ENCODE data around the gene ARHGEF4.
A peak's percentile ranks its signal among the peaks of the same experiment; 100 is the strongest.

ARHGEF4 gene

DNA sequence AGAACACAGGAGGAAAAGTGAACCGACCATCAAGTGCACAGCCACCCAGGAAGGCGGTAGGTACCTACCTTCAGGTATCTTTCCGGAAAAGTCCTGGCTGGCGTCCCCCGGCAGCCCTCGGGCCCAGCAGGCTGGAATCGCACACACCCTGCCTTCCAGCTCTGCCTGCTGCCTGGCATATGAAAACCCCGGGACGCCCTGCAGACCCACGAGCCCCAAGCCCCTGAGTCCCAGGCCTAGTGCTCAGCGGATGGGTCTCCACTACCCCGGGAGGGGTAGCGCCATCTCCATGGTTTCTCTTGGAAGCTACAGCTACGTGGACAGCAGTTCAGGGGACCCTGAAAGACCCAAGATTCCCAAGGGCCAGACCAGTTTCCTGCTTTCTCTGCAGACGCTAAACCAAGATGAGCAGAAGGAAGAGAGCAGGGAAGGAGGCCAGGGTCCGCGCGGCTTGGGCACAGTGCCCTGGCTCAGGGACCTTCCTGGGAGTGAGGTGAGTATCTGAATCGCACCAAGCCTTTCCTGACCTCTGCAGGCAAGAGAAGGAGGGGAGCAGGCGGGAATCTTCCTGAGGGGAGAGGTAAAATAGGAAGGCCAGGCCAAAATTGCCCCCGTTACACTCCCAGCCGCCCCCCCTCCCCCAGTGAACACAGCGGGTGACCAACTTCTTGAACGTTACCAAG is 80.4 kb downstream of the ARHGEF4 start:
- no peak for DNase-seq (ENCODE audit: low read depth)

DNA sequence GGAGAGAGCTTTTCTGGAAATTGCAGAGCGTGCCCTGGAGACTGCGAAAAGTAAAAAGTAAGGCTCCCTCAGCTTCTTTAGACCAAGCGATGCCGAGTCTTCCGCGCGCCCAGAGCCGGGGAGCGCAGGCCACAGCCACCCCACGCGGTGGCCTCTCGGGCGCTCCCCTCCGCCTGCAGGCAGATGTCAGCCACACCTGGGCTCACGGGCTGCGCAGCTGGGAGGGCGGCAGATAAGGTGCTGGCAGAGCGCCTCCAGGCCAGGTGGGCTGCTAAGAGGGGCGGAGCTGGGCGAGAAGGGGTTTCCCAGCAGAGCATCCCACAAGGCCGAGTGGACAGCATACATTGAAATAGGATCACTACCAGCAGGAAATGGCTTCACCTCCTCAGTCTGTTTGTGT is 81.7 kb downstream of the ARHGEF4 start:
- DNase-seq (ENCODE audit: low read depth), result no peak

DNA sequence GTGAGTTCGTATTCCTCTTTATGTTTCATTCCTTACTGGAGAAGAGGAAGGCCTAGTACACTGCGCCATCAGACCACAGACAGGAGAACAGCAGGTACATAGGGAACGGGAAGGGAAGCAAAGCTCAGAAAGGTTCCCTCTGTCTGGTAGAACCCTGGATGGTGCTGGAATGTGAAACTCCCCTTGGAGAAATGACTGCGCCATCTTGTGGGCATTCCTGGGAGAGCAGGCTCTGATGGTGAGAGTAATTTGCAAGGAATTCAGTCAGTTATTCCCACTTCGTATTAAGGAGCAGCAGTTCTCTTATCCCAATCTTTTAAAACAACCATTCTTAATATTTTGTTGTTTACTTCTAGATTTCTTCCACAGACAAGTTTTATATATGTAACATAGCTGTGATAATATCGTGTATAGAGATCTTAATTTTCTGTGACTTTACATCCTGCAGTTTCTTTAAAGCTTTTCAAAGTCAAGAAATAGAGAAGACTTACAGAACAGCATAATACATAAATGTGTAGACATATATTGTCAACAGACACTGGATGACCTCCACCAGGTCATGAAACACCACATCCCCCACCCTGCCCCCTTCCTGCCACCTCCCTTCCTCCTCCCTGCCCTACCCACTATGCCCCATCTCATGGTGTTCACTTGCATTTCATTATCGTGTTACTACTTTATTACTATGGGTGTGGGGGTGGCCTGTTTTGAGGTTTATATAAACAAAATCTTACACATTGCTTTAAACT is 83.9 kb downstream of the ARHGEF4 start:
- peak; percentile 27 for DNase-seq (ENCODE audit: low read depth)

DNA sequence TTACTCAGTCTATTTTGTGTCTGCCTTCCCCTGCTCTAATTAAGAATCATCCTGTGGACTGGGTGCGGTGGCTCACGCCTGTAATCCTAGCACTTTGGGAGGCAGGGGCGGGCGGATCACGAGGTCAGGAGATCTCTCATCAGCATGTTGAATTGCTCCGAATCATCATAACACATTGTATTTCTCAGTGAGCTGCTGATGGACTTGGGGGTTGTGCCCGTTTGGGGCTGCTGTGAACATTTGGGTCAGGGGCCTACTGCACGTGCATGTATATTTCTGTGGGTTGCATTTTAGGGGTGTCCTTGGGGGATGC is 84.4 kb downstream of the ARHGEF4 start:
- no peak for DNase-seq (ENCODE audit: low read depth)

DNA sequence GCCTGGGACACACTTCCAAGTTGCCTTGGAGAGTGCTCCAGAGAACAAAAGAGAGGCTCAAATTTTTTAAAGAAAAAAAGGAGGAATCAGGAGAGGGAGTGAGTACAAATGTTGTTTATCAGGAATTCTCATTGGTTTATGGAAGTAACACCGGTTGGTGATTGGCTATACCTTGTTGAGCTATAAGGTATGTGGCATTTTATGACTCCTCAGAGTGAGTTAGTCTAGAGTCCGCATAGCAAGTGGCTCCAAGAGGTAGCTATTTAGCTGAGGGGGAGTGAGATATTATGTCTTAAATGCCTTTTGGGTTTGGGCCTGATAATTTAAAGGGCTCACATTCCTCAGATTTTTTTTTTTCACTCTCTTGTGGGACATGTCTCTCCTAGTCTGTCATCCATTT is 85.7 kb downstream of the ARHGEF4 start:
- DNase-seq (ENCODE audit: low read depth), result no peak

DNA sequence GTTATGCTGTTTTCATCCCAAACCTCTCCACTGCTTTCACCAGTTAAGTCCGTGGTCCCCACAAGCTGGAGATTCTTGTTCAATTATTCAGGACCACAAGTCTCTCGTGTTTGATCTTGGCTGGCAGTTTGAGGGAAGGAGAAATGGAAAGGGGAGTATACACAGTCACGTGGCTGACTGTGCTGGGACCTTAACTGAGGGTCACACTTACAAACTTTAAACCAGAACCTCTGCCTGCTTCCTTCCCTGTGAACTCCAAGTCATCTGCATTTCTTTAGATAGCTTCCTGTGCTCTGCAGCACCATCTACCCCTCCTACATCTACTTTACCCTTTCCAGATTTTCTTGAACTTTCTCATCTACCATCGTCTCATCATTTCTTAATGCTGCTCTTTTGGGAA is 91.7 kb downstream of the ARHGEF4 start:
- DNase-seq (ENCODE audit: low read depth), result no peak

DNA sequence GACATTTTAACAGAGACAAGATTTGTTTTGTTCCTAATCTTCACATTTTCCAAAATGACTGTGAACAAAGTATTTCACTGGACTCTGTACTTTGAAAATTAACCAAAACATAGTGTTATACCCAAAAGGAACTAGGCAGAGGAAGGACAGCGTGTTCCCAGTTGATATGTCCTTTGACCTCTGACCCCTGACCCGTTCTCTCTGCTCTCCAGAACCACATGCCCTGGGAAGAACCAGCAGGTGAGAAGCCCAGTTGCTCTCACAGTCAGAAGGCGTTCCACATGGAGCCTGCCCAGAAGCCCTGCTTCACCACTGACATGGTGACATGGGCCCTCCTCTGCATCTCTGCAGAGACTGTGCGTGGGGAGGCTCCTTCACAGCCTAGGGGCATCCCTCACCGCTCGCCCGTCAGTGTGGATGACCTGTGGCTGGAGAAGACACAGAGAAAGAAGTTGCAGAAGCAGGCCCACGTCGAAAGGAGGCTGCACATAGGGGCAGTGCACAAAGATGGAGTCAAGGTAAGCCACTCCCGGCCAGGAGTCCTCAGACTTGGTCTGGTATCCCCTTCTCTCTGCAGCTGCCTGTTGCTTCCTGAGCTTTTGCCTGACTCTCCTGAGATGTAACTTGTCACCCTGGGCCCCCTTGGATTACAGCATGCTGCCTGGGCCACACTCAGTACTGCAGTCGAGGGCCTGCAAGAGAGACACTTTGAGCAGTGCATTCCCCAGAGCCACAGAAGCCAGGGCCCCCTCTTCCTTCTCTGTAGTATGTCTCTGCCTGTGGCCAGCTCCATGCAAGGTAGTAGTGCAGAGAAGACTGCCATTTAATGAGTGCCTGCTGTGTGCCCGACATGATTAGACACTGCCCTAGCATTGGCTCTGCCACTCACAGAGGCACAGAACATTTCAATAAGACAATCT is 94.3 kb downstream of the ARHGEF4 start:
- DNase-seq (ENCODE audit: low read depth), result no peak

DNA sequence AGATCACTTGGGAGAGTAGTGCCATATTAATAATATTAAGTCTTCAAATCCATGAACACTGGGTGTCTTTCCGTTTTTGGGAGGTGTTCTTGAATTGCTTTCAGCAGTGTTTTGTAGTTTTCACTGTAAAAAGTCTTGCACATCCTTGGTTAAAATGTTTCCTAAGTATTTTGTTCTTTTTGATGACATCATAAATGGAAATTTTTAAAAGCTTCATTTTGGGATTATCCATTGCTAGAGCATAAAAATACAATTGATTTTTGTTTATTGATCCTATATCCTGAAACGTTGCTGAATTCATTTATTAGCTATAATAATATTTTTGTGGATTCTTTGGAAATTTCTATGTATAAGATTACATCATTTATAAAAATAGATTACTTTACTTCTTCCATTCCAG is 96.8 kb downstream of the ARHGEF4 start:
- no peak for DNase-seq (ENCODE audit: low read depth)

DNA sequence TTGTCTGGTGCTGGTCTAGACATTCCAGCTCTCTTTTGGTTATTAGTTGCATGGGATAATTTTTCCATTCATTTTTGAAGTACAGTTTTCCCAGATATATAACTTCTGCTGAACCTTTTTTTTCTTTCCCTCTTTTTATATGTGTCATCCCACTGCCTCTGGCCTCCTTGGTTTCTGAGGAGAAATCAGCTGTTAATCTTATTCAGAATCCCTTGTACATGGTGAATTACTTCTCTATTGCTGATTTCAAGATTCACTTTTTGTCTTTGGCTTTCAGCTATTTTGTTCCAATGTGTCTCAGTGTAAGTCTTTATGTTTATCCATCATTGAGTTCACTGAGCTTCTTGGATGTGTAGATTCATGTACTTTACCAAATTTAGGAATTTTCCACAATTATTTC is 99.7 kb downstream of the ARHGEF4 start:
- DNase-seq (ENCODE audit: low read depth), result no peak

DNA sequence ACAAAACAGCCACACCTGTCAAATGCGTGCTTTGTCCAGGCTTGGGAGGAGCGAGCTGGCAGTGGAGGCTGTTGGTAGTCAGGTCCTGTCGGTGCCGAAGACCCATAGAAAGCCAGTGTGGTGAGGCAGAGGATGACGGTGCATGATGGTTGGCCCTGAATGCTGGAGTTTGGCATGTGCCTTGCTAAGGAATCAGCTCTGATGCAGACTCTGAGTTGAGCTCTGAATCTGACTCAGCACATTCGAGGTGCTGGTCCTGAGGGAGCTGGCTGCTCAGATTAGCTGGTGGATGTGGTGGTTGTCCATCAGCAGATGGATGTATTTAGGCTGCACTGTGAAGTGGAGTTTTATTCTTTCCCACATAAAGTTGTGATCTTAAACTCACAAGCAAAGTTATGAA is 111.3 kb downstream of the ARHGEF4 start:
- DNase-seq (ENCODE audit: low read depth), result no peak

DNA sequence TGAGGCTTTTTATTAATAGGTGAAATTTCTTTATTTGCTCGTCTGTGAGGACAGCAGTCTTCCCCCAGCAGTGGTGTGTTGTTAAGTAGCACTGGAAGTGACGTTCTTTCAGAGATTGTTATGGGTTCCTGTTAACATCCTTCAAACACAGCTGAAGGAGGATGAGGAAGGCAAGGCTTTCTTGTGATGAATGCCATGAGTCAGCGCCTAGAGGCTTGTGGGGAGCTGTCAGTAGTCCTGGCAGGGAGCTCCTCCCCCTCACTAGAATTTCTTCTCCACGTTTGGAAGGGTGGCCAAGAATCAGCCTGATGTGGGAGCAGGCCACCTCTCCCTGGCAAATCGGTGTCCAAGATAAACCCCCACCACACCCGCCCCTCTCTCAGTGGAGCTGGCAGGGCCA is 113.2 kb downstream of the ARHGEF4 start:
- no peak for DNase-seq (ENCODE audit: low read depth)

DNA sequence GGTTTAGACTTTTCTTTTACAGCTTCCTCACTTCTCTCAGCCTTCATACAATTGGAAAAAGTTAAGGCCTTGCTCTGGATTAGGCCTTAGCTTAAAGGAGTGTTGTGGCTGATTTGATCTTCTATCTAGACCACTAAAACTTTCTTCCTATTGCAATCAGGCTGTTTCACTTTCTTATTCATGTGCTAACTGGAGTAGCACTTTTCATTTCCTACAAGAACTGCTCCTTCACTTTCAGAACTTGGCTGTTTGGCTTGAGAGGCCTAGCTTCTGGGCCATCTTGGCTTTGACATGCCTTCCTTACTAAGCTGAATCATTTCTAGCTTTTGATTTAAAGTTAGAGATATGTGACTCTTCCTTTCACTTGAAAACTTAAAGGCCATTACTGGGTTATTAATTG is 114.3 kb downstream of the ARHGEF4 start:
- no peak for DNase-seq (ENCODE audit: low read depth)

DNA sequence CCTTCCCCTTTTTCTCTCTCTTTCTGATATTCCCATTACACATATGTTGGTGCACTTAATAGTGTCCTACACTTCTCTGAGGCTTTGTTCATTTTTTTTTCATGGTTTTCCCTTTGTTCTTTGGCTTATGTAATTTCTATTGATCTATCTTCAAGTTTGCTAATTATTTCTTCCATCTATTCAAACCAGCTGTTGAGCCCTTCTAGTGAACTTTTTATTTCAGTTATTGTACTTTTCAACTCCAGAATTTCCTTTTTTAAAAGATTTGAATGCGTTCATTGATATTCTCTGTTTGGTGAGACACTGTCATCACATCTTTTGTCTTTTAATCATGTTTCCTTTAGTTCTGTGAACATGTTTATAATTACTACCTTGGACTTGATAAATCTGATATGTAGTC is 118.2 kb downstream of the ARHGEF4 start:
- DNase-seq (ENCODE audit: low read depth), result no peak

DNA sequence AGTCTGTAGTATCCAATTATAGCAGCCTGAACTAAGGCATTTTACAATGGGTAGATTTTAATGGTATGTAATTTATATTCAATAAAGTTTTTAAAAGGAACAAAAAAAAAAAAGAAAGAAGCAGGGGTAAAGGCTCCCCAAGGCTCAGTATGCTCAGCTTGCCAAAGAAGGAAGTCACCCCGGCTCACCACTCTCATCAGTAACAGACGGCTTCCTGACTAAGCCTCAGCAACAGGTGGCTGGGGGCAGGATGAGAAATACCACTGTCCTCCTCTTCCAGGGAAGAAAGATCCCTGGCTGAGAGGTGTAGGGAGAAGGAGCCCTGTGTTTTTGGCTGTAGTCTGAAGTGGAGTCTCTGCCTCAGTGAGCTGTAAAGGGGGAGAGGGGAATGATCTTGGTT is 121.2 kb downstream of the ARHGEF4 start:
- DNase-seq (ENCODE audit: low read depth), result no peak

DNA sequence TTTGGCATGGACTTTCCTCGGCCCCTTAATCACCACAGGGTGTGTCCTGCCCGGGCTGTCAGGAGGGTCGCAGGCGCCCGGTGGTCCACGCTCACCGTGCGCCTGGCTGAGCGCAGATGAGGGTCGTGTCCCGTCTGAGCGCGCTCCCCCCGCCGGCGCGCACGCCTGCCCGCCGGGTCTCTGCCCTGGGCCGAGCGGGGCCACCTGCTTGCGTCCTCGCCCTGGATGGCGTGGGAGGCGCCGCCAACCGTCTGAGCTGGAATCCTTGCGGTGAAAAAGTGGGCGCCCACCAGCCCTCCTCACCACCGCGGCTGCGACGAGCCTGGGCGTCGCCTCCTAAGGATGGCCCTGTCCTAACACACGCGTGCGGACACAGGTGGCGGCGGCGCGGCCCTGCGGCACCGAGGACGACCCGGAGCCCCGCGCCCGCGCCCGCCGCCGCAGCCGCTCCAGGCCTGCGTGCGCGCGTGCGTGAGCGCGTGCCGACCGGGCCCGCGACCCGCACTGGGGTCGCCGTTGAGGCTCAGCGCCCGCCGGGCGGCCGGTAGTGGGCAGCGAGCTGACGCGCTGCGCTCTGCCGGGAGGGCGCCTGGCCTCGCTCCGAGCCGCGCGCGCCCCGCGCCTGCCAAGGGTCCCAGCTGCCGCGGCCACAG is 126.6 kb downstream of the ARHGEF4 start:
- no peak for DNase-seq (ENCODE audit: low read depth)

DNA sequence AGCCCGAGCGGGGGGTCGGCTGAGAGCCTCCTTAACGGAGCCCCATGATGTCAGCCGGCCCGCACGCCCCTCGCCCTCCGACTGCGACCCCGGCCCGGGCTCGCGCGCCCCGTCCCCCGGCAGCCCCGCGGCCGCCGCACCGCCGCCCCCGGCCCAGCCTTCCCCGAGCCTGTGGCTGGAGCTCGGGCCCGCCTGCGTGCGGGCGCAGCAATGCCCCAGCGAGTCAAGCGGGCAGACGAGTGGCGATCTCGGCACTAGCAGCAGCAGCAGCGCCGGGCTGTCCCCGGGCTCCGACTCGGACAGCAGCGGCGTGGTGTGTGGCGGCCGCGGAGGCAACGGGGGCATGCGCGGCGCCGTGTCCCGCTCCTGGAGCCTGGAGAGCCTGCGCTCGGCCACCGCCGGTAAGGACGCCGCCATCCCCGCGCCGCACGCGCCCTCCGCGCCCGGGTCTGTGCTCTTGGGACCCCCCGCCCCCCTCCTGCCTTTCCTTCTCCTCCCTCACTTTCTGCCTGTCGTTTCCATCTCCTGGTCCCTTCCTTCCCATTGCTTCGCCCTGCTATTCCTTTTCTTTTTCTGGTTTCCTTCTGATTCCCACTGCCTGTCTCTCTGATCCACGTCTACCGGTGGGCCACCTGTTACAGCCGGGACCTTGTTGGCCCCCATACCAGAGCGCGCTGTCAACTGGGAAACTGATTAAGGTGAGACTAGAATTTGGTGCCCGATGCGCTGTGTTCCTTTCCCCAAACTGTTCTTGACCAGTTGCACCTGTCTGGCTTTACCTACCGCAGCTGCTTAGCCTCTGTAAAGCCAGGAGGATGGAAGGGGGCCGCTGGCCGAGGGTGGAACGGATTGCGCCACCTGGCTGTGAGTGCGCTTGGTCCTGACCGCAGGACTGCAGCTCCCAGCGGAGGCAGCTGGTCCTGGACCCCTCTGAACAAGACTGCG is 127.4 kb downstream of the ARHGEF4 start:
- no peak for DNase-seq (ENCODE audit: low read depth)

DNA sequence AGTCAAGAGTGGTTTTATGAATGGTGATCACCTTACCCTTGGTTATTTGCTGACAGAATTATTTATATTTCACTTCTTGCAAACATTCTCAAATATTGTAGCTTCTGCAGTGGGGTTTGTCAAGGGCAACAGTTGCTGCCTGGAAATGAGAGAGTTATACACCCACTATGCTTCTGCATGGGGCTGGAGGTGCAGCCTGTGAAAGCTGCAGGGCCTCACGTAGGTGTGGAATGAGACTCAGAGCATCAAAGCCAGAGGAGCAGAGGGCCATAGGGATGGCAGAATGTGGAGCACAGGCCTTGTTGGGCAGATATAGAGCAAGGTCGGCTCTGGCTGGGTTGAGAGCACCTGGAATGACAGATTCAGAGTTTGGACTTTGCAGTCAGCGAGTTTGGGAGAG is 128.2 kb downstream of the ARHGEF4 start:
- DNase-seq (ENCODE audit: low read depth), result no peak

DNA sequence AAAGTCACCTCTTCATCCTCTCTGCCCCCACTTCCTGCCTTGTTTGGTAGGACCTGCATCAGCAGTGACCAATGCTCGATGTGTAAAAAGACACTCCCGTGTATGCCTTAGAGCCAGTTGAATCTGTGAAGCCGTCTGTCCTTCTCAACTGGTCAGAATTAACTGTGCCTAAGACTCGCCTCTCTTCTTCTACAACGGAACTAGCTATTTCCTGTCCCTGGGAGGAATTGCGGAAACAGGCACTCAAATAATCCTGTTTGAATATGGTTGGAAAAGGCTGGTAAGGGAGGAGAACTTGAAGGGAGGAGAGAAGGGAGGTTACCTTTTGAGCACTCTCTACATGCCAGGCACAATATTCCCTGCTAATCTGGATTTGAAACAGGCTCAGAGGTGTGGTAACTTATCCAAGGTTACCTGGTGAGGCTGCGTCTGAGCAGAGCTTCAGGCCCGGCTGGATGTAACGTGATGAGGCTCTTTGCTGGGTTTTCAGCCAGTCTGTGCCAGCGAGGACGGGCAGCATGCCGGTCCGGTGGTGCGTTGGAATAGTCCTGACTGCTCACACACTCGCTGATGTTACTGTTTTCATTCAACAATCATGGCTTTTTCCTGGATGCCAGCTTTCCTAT is 129.5 kb downstream of the ARHGEF4 start:
- no peak for DNase-seq (ENCODE audit: low read depth)

DNA sequence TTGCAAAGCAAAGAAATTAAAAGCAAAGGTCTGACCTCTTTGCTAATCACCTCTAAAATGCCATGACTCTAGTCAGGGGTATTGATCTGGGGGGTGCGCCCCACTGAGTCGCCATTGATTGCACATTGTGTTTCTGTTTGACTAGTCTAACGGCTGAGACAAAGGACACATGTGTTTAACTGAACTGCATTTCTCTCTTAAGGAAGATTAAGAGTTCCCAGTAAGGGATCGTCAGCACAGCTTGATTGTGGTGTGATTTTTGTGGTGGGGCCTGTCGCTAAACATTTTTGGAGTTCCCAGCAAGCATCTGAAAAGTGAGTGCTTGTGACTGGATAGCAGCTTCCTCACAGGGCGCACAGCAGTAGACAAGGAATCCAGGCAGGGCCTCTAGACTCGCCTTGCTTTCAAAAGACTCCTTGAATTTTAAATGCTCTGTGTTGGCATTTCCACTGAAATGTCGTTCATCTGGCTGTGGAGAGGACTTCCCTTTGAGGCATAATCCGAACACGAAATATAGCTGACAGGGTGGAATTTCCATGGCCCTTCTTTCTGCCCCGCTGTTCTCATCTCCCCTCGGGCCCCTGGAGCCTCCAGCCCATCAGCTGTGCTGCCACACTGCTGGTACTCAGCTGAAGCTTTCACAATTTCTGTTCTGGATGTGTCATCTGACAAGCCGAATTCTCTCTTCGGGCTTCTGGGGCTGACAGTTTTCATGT is 130.2 kb downstream of the ARHGEF4 start:
- no peak for DNase-seq (ENCODE audit: low read depth)

DNA sequence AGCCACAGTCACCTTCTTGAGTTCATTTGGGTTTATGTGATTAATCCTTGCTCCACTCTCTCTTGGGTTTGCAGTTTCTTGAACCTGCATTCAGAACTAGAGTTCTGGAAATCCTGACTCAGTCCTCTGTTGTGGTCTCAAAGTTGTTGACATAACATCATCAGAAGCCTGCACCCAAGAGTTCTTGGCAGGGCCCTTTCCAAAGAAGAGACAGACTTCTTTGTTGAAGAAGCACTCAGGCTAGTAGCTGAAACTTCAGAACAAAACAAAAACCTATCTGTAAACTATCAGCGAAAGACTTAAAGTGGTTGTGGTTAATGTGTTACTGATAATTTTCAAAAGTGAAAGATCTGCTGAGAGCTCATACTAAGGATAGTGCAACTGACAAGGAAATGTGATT is 135.7 kb downstream of the ARHGEF4 start:
- no peak for DNase-seq (ENCODE audit: low read depth)
